Measurements from ENCODE around the gene NLRP9.

NLRP9 gene

GRCh38 chr19:55667006-55667381, 71.2 kb downstream of the NLRP9 start:
- Histone ChIP-seq H3K27ac (ENCODE audit: low read depth, low read length) (no peak overlapping the region), H3K9me2 (replicated peaks; ENCODE audit: control insufficient read depth, low read length) (no peaks in the 10 kb centered on the region), H3K4me2 (ENCODE audit: low read length) (no peak overlapping the region), H3K36me3 (ENCODE audit: control insufficient read depth, low read length) (peaks cover 96% of the 10 kb centered on the region), H3K4me1 (ENCODE audit: control insufficient read depth, low read length) (peaks cover 18% of the 10 kb centered on the region), H3K27me3 (ENCODE audit: control insufficient read depth, low read length) (no peaks in the 10 kb centered on the region), H3K79me2 (ENCODE audit: control insufficient read depth, low read length) (peaks cover 98% of the 10 kb centered on the region), H3K9me3 (ENCODE audit: control insufficient read depth, insufficient read depth, low read length) (no peaks in the 10 kb centered on the region), H3F3A (ENCODE audit: control insufficient read depth, insufficient read depth) (peaks cover 9% of the 10 kb centered on the region), H4K20me1 (ENCODE audit: control insufficient read depth, insufficient read depth, low read depth, low read length) (peaks cover 29% of the 10 kb centered on the region), H3K4me3 (ENCODE audit: low read length) (no peak overlapping the region)
- TF ChIP-seq CTCF (IDR thresholded peaks at IDR 0.05; ENCODE audit: low read depth, low read length, poor library complexity, severe bottlenecking), result no peak
- no peak for TF ChIP-seq EZH2phosphoT487 (IDR thresholded peaks at IDR 0.05; ENCODE audit: borderline replicate concordance, low read length)

- Histone ChIP-seq H3K9me2 (replicated peaks; ENCODE audit: control insufficient read depth, low read length) (no peaks in the 10 kb centered on the region), H3K27me3 (ENCODE audit: control insufficient read depth, low read length) (no peaks in the 10 kb centered on the region), H3F3A (ENCODE audit: control insufficient read depth, insufficient read depth) (peaks cover 4% of the 10 kb centered on the region), H3K4me3 (ENCODE audit: low read length) (no peak overlapping the region), H3K36me3 (ENCODE audit: control insufficient read depth, low read length) (peaks cover 96% of the 10 kb centered on the region), H3K27ac (ENCODE audit: low read depth, low read length) (no peak overlapping the region), H4K20me1 (ENCODE audit: control insufficient read depth, insufficient read depth, low read depth, low read length) (peaks cover 27% of the 10 kb centered on the region), H3K9me3 (ENCODE audit: control insufficient read depth, insufficient read depth, low read length) (no peaks in the 10 kb centered on the region), H3K4me1 (ENCODE audit: control insufficient read depth, low read length) (peaks cover 14% of the 10 kb centered on the region), H3K4me2 (ENCODE audit: low read length) (no peak overlapping the region), H3K79me2 (ENCODE audit: control insufficient read depth, low read length) (peaks cover 98% of the 10 kb centered on the region)
- no peak for TF ChIP-seq EZH2phosphoT487 (IDR thresholded peaks at IDR 0.05; ENCODE audit: borderline replicate concordance, low read length)
- TF ChIP-seq CTCF (IDR thresholded peaks at IDR 0.05; ENCODE audit: low read depth, low read length, poor library complexity, severe bottlenecking), result no peak
Measured at GRCh38 chr19:55666343-55667005, 71.7 kb downstream of the NLRP9 start.

GRCh38 chr19:55663846-55664536, 74.2 kb downstream of the NLRP9 start:
- H3K27me3 ChIP-seq (ENCODE audit: control insufficient read depth, low read length), result no peaks in the 10 kb centered on the region
- H4K20me1 ChIP-seq (ENCODE audit: control insufficient read depth, insufficient read depth, low read depth, low read length), result peaks cover 34% of the 10 kb centered on the region
- no peak overlapping the region for H3K4me2 ChIP-seq (ENCODE audit: low read length)
- H3K4me3 ChIP-seq (ENCODE audit: low read length), result no peak overlapping the region
- no peak overlapping the region for H3K27ac ChIP-seq (ENCODE audit: low read depth, low read length)
- peaks cover 98% of the 10 kb centered on the region for H3K79me2 ChIP-seq (ENCODE audit: control insufficient read depth, low read length)
- no peaks in the 10 kb centered on the region for H3K9me2 ChIP-seq (replicated peaks; ENCODE audit: control insufficient read depth, low read length)
- no peaks in the 10 kb centered on the region for H3K9me3 ChIP-seq (ENCODE audit: control insufficient read depth, insufficient read depth, low read length)
- peaks cover 96% of the 10 kb centered on the region for H3K36me3 ChIP-seq (ENCODE audit: control insufficient read depth, low read length)
- peaks cover 10% of the 10 kb centered on the region for H3K4me1 ChIP-seq (ENCODE audit: control insufficient read depth, low read length)
- TF ChIP-seq CTCF (IDR thresholded peaks at IDR 0.05; ENCODE audit: low read depth, low read length, poor library complexity, severe bottlenecking) (no peak), EZH2phosphoT487 (IDR thresholded peaks at IDR 0.05; ENCODE audit: borderline replicate concordance, low read length) (no peak)
- no peaks in the 10 kb centered on the region for H3F3A ChIP-seq (ENCODE audit: control insufficient read depth, insufficient read depth)
